HepG2 (cell line): ENCODE results near the gene TMEM107.

ENCODE experiments used
- DR1 ChIP-seq: sonication (generic); formaldehyde crosslinking; IDR thresholded peaks from 2 replicates; pipeline ENCODE4 v1.8.0; 2021; ENCODE audit warnings: mild to moderate bottlenecking, missing genetic modification reagents, inconsistent platforms
- TF ChIP-seq, protein P1 (sequence below): sonication (generic); formaldehyde crosslinking; IDR thresholded peaks from 2 replicates; pipeline ENCODE4 v1.5.0; 2020; ENCODE audit warnings: mild to moderate bottlenecking, missing genetic modification reagents, moderate library complexity

- TF ChIP-seq, protein P1, sequence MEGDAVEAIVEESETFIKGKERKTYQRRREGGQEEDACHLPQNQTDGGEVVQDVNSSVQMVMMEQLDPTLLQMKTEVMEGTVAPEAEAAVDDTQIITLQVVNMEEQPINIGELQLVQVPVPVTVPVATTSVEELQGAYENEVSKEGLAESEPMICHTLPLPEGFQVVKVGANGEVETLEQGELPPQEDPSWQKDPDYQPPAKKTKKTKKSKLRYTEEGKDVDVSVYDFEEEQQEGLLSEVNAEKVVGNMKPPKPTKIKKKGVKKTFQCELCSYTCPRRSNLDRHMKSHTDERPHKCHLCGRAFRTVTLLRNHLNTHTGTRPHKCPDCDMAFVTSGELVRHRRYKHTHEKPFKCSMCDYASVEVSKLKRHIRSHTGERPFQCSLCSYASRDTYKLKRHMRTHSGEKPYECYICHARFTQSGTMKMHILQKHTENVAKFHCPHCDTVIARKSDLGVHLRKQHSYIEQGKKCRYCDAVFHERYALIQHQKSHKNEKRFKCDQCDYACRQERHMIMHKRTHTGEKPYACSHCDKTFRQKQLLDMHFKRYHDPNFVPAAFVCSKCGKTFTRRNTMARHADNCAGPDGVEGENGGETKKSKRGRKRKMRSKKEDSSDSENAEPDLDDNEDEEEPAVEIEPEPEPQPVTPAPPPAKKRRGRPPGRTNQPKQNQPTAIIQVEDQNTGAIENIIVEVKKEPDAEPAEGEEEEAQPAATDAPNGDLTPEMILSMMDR (CRISPR knock-in tag): no peak
- no peak for TF ChIP-seq DR1 (CRISPR knock-in tag)
Measured at GRCh38 chr17:8222380-8222629, 46.1 kb upstream of the TMEM107 start.
